ENCODE measurements around the gene BACE1. TPM values are rescaled to one million over a fixed set of nuclear protein-coding genes. Genes with fewer than 3 reads are reported as not detected.
A peak's percentile ranks its signal among the peaks of the same experiment; 100 is the strongest.

Gene BACE1
- total and polyA plus RNA-seq, 4 donors = 5.1 to 30.7 (median 13.2) TPM

DNA sequence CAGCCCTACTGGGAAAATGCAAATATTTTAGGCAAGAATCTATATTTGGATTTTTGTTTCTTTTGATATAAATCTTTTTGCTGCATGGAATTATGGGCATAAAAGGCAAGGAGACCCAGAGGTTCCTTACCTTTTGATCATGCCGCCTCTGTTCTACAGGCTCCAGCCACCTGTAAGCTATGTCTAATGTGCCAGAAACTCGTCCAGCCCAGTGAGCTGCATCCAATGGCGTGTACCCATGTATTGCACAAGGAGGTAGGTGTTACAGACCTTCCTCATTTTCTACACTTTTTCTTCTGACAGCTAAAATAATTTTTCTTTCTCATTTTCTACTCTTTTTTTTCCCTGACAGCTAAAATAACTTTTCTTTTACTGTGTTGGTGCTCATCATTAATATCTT is 33.1 kb downstream of the BACE1 start:
- WGBS, 2 donors = 58 to 86% methylated on average over 3 of the region's 3 CpGs
- Histone ChIP-seq H3K9me3 (ENCODE audit: control insufficient read depth in 4 of 4, insufficient read depth in 3 of 4, low read length in 3 of 4) (no peaks in the 10 kb centered on the region), H3K9ac (ENCODE audit: insufficient read depth in 1 of 2, low read length in 2 of 2) (no peak overlapping the region), H3K36me3 (ENCODE audit: control insufficient read depth in 4 of 4, insufficient read depth in 4 of 4, low read length in 4 of 4) (peaks cover 24 to 44% (median 38%) of the 10 kb centered on the region in 4 donors), H3K4me1 (ENCODE audit: control insufficient read depth in 5 of 5, insufficient read depth in 5 of 5, low read length in 5 of 5) (peaks cover 0 to 4% (median 0%) of the 10 kb centered on the region in 5 donors), H3K27me3 (ENCODE audit: control insufficient read depth in 3 of 3, insufficient read depth in 3 of 3, low read length in 2 of 3) (no peaks in the 10 kb centered on the region), H3K4me3 (no peak overlapping the region), H3K27ac (ENCODE audit: low read depth in 1 of 2, low read length in 1 of 2) (no peak overlapping the region)
- TF ChIP-seq CTCF (IDR thresholded peaks at IDR 0.05; ENCODE audit: control extremely low read depth, extremely low read depth) = no peak
- ATAC-seq (ENCODE audit: insufficient read depth, low FRiP score) (no peak), DNase-seq (no peak)

DNA sequence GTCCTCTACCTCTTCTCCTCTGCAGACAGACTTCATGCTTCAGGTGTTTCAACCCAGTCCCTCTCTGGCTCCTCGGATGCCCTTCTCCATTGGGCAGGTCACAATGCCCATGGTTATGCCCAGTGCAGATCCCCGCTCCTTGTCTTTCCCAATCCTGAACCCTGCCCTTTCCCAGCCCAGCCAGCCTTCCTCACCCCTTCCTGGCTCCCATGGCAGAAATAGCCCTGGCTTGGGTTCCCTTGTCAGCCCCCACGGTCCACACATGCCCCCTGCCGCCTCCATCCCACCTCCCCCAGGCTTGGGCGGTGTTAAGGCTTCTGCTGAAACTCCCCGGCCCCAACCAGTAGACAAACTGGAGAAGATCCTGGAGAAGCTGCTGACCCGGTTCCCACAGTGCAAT is 34.2 kb downstream of the BACE1 start:
- DNase-seq (no peak), ATAC-seq (ENCODE audit: insufficient read depth, low FRiP score) (no peak)
- Histone ChIP-seq H3K9me3 (ENCODE audit: control insufficient read depth in 4 of 4, insufficient read depth in 3 of 4, low read length in 3 of 4) (no peaks in the 10 kb centered on the region), H3K4me1 (ENCODE audit: control insufficient read depth in 5 of 5, insufficient read depth in 5 of 5, low read length in 5 of 5) (peaks cover 0 to 2% (median 0%) of the 10 kb centered on the region in 5 donors), H3K36me3 (ENCODE audit: control insufficient read depth in 4 of 4, insufficient read depth in 4 of 4, low read length in 4 of 4) (peaks cover 21 to 36% (median 33%) of the 10 kb centered on the region in 4 donors), H3K27me3 (ENCODE audit: control insufficient read depth in 3 of 3, insufficient read depth in 3 of 3, low read length in 2 of 3) (no peaks in the 10 kb centered on the region), H3K27ac (ENCODE audit: low read depth in 1 of 2, low read length in 1 of 2) (peak overlapping the region in 1 of 2 donors; percentile 45), H3K9ac (ENCODE audit: insufficient read depth in 1 of 2, low read length in 2 of 2) (no peak overlapping the region), H3K4me3 (no peak overlapping the region)
- TF ChIP-seq CTCF (IDR thresholded peaks at IDR 0.05; ENCODE audit: control extremely low read depth, extremely low read depth) = no peak
- WGBS, 2 donors = 99% methylated on average over 7 of the region's 7 CpGs

DNA sequence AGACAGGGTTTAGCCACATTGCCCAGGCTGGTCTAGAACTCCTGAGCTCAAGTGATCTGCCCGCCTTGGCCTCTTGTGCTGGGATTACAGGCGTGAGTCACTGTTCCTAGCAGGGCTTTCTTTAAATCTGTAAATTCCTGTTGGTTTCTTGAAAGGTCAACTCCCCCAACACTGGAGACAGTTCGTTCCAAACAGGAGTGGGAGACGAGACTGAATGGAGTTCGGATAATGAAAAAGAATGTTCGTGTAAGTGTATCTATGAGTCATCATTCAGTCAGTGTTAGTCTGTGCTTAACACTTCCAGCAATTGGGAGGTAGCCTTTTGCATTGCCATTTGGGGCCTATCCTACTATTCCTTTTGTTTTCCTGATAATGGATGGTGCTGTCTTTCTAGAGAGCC is 34.9 kb downstream of the BACE1 start:
- Histone ChIP-seq H3K36me3 (ENCODE audit: control insufficient read depth in 4 of 4, insufficient read depth in 4 of 4, low read length in 4 of 4) (peaks cover 21 to 35% (median 30%) of the 10 kb centered on the region in 4 donors), H3K27me3 (ENCODE audit: control insufficient read depth in 3 of 3, insufficient read depth in 3 of 3, low read length in 2 of 3) (no peaks in the 10 kb centered on the region), H3K27ac (ENCODE audit: low read depth in 1 of 2, low read length in 1 of 2) (no peak overlapping the region), H3K9me3 (ENCODE audit: control insufficient read depth in 4 of 4, insufficient read depth in 3 of 4, low read length in 3 of 4) (no peaks in the 10 kb centered on the region), H3K4me1 (ENCODE audit: control insufficient read depth in 5 of 5, insufficient read depth in 5 of 5, low read length in 5 of 5) (peaks cover 0 to 2% (median 0%) of the 10 kb centered on the region in 5 donors), H3K4me3 (no peak overlapping the region), H3K9ac (ENCODE audit: insufficient read depth in 1 of 2, low read length in 2 of 2) (no peak overlapping the region)
- 82 to 92% methylated on average over 6 of the region's 6 CpGs for WGBS, 2 donors
- ATAC-seq (ENCODE audit: insufficient read depth, low FRiP score) (peak; percentile 67), DNase-seq (no peak)
- no peak for TF ChIP-seq CTCF (IDR thresholded peaks at IDR 0.05; ENCODE audit: control extremely low read depth, extremely low read depth)

Data from lung (tissue), 12 donors.